ENCODE data around the gene PMEL. TPM values are rescaled to one million over a fixed set of nuclear protein-coding genes. Genes with fewer than 3 reads are reported as not detected.

PMEL gene
- total RNA-seq, 2 experiments from 2014 or later: 1.4 to 2.4 TPM

GRCh38 chr12:55969356-55969755 is 3.5 kb upstream of the PMEL start:
- CTCF ChIA-PET (ENCODE audit: unreplicated experiment): no interaction called here
- no peak overlapping the region for H3K4me3 ChIP-seq (ENCODE audit: low read depth, low read length, poor library complexity, severe bottlenecking)
- H3K4me1 ChIP-seq (ENCODE audit: insufficient read depth, low read length, poor library complexity, severe bottlenecking): peaks cover 42% of the 10 kb centered on the region

DNA sequence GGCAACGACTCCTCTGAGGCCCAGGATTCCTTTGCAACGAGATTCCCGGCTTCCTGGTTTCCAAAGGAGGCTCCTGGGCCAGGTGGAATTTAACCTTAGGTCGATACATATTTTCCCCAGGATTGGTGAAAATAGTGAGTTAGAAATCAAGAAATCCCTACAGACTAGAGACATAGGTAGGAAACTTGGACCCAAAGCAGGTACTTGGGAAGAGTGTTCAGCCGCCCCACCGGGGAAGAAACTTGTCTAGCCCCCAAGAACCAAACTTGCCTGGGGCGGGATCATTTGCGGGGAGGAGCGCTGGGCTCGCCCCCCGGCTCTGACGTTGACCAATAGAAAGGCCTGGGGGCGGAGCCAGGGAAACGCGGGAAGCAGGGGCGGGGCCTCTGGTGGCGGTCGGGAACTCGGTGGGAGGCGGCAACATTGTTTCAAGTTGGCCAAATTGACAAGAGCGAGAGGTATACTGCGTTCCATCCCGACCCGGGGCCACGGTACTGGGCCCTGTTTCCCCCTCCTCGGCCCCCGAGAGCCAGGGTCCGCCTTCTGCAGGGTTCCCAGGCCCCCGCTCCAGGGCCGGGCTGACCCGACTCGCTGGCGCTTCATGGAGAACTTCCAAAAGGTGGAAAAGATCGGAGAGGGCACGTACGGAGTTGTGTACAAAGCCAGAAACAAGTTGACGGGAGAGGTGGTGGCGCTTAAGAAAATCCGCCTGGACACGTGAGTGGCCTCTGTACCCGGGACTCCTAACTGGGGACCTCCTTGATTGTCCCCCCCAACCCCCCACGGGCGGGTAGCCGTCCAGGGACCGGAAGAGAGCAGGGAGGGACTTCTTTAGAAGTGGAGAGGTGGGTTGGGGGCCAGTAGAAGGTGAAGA is 803 bp upstream of the PMEL start, which contains the start of gene CDK2:
Gene CDK2 (plus strand): TSS at position 423 of the 874 bp plus-strand sequence. CDS start 179 bp downstream, at position 602.
- Histone ChIP-seq H3K4me3 (ENCODE audit: low read depth, low read length, poor library complexity, severe bottlenecking) (peak within 1 kb of the TSS; percentile 91), H3K79me2 (ENCODE audit: insufficient read depth, low read depth, low read length) (peaks cover 15% of the 10 kb centered on the region; the same call in 1 of the 2 replicates), H2AFZ (ENCODE audit: low read length) (peak within 1 kb of the TSS; percentile 91), H3K36me3 (ENCODE audit: insufficient read depth, low read length) (peaks cover 31% of the 10 kb centered on the region), H3K4me1 (ENCODE audit: insufficient read depth, low read length, poor library complexity, severe bottlenecking) (peaks cover 29% of the 10 kb centered on the region), H3K9me3 (ENCODE audit: low read length) (no peaks in the 10 kb centered on the region), H3K27ac (ENCODE audit: low read depth, low read length, poor library complexity, severe bottlenecking) (peak within 1 kb of the TSS; percentile 37), H4K20me1 (ENCODE audit: insufficient read depth, low read length) (0 out of 2 replicates have a peak, but pooled peaks cover 6% of the 10 kb centered on the region), H3K9me2 (ENCODE audit: insufficient read depth, low read length) (no peaks in the 10 kb centered on the region), H3K4me2 (ENCODE audit: low read length) (peak within 1 kb of the TSS; percentile 96)
- intact Hi-C loops (cut with micrococcal nuclease; ENCODE audit: unreplicated experiment): loop anchor here (2.0 kb wide), 1 partner anchor 34 kb away; no protein-coding TSS in a partner anchor
- no peak for TF ChIP-seq EZH2phosphoT487 (IDR thresholded peaks at IDR 0.05; ENCODE audit: borderline replicate concordance, low read depth, low read length)
- TF ChIP-seq, protein P1, sequence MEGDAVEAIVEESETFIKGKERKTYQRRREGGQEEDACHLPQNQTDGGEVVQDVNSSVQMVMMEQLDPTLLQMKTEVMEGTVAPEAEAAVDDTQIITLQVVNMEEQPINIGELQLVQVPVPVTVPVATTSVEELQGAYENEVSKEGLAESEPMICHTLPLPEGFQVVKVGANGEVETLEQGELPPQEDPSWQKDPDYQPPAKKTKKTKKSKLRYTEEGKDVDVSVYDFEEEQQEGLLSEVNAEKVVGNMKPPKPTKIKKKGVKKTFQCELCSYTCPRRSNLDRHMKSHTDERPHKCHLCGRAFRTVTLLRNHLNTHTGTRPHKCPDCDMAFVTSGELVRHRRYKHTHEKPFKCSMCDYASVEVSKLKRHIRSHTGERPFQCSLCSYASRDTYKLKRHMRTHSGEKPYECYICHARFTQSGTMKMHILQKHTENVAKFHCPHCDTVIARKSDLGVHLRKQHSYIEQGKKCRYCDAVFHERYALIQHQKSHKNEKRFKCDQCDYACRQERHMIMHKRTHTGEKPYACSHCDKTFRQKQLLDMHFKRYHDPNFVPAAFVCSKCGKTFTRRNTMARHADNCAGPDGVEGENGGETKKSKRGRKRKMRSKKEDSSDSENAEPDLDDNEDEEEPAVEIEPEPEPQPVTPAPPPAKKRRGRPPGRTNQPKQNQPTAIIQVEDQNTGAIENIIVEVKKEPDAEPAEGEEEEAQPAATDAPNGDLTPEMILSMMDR (conservative IDR thresholded peaks at IDR 0.05; ENCODE audit: low read length): no peak
- ChIA-PET CTCF (ENCODE audit: unreplicated experiment) (interaction anchor here (0.6 kb wide), 1 partner anchor 119 kb away, joined by 11 read pairs; no protein-coding TSS in a partner anchor), POLR2A (interaction anchor here (0.6 to 0.9 kb wide), 5 partner anchors 19 to 488 kb away, joined by 4 to 10 read pairs (median 6); partner anchors contain the start of gene MIP)
- DNase-seq (ENCODE audit: low spot score): peak; percentile 93
- BruUV-seq (replicated peaks): TSS peak; percentile 67

More at GRCh38 chr12:55969356-55969755, 3.5 kb upstream of the PMEL start:
- Histone ChIP-seq H3K9me2 (ENCODE audit: insufficient read depth, low read length) (no peaks in the 10 kb centered on the region), H3K36me3 (ENCODE audit: insufficient read depth, low read length) (peaks cover 37% of the 10 kb centered on the region), H3K4me2 (ENCODE audit: low read length) (no peak overlapping the region), H3K79me2 (ENCODE audit: insufficient read depth, low read depth, low read length) (peaks cover 15% of the 10 kb centered on the region; the same call in 1 of the 2 replicates), H4K20me1 (ENCODE audit: insufficient read depth, low read length) (0 out of 2 replicates have a peak, but pooled peaks cover 6% of the 10 kb centered on the region), H3K9me3 (ENCODE audit: low read length) (no peaks in the 10 kb centered on the region), H3K27ac (ENCODE audit: low read depth, low read length, poor library complexity, severe bottlenecking) (no peak overlapping the region), H2AFZ (ENCODE audit: low read length) (no peak overlapping the region)
- DNase-seq (ENCODE audit: low spot score): no peak
- TF ChIP-seq EZH2phosphoT487 (IDR thresholded peaks at IDR 0.05; ENCODE audit: borderline replicate concordance, low read depth, low read length): no peak
- intact Hi-C loops (cut with micrococcal nuclease; ENCODE audit: unreplicated experiment): no loop called here
- BruUV-seq (replicated peaks): no TSS peak
- POLR2A ChIA-PET: interaction anchor here (0.6 to 1.8 kb wide), 2 partner anchors 75 to 76 kb away, joined by 3 to 7 read pairs; no protein-coding TSS in a partner anchor

DNA sequence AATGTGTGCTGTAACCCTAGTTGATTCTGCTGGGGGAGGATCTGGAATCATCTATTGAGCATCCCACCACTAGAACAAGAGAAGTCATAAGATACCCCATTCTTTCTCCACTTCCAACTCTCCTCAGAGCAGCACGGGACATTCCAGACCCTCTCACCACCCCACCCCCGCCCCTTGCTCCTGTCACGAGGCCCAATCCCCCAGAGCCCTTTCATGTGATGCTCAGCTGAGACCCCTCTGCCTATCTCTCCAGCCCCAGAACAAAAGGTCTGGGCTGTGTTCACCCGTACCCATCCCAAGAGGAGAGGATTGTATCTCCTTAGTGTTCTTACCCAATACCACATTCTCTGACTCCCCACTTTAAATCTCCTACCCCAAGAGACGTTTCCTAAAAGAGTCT is 602 bp downstream of the PMEL start:
- Histone ChIP-seq H3K4me2 (ENCODE audit: low read length) (no peak overlapping the region), H3K36me3 (ENCODE audit: insufficient read depth, low read length) (peaks cover 22% of the 10 kb centered on the region), H3K4me3 (ENCODE audit: low read depth, low read length, poor library complexity, severe bottlenecking) (no peak overlapping the region), H3K9me2 (ENCODE audit: insufficient read depth, low read length) (no peaks in the 10 kb centered on the region), H3K79me2 (ENCODE audit: insufficient read depth, low read depth, low read length) (peaks cover 15% of the 10 kb centered on the region; the same call in 1 of the 2 replicates), H4K20me1 (ENCODE audit: insufficient read depth, low read length) (0 out of 2 replicates have a peak, but pooled peaks cover 6% of the 10 kb centered on the region), H3K9me3 (ENCODE audit: low read length) (no peaks in the 10 kb centered on the region), H2AFZ (ENCODE audit: low read length) (peak overlapping the region; percentile 91; the same call in 1 of the 2 replicates), H3K27ac (ENCODE audit: low read depth, low read length, poor library complexity, severe bottlenecking) (no peak overlapping the region), H3K4me1 (ENCODE audit: insufficient read depth, low read length, poor library complexity, severe bottlenecking) (peaks cover 28% of the 10 kb centered on the region)
- intact Hi-C loops (cut with micrococcal nuclease; ENCODE audit: unreplicated experiment): no loop called here
- ChIA-PET POLR2A (no interaction called here), CTCF (ENCODE audit: unreplicated experiment) (no interaction called here)
- DNase-seq (ENCODE audit: low spot score): no peak
- no TSS peak for BruUV-seq (replicated peaks)
- TF ChIP-seq, protein P1 (conservative IDR thresholded peaks at IDR 0.05; ENCODE audit: low read length): no peak
- TF ChIP-seq EZH2phosphoT487 (IDR thresholded peaks at IDR 0.05; ENCODE audit: borderline replicate concordance, low read depth, low read length): no peak
